SU-DHL-6 (cell line): ENCODE measurements around the gene TMEM167A.

Experiments
- EZH2phosphoT487 ChIP-seq: fragments of 200-600 bp; sonication (generic), shearing (Covaris generic); conservative IDR thresholded peaks from 2 replicates; pipeline ENCODE4 v1.6.1; 2018; ENCODE audit warnings: mild to moderate bottlenecking, antibody characterized with exemption, low read length, moderate library complexity, mixed read lengths
- TF ChIP-seq, protein P1 (sequence below): fragments of 200-600 bp; sonication (generic); IDR thresholded peaks from one replicate; pipeline ENCODE4 v1.5.1; 2017; ENCODE audit warnings: antibody characterized with exemption, mild to moderate bottlenecking, low read length, moderate library complexity; ENCODE audit not compliant: insufficient read depth, poor library complexity, severe bottlenecking

DNA sequence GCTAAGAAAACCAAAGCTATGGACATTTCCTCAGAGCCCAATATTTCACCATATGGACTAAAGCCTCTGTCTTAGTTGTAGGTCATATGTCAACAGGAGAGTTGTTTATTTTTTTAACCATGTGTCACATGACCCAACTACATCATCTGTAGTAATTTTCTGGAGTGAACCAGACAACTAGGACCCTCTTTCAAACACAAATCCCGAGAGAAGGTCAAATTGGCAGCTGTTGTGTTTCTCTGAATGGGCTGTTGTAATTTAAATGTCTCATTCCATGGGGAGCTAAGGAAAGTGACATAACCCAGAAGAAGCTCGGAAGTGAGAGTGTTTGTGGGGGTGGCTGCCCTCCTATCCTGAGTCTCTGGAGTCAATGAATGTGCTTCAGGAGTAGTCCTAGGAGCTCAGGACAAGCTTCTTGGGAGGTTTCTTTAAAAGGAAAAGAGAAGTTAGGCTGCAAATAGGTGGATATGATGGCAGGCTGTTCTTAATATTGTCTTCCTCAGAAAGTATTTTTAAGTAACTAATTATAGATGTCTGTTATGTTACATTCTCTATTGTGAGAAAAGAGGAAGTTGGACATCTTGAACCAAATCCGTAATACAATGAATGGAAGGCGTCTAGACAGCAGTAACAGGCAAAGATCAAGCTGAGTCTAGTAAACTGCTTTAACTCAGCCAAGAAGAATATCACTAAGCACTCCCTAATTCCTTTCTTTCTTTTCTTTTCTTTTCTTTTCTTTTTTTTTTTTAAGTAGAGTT, 50.1 kb downstream of the TMEM167A start:
- TF ChIP-seq, protein P1, sequence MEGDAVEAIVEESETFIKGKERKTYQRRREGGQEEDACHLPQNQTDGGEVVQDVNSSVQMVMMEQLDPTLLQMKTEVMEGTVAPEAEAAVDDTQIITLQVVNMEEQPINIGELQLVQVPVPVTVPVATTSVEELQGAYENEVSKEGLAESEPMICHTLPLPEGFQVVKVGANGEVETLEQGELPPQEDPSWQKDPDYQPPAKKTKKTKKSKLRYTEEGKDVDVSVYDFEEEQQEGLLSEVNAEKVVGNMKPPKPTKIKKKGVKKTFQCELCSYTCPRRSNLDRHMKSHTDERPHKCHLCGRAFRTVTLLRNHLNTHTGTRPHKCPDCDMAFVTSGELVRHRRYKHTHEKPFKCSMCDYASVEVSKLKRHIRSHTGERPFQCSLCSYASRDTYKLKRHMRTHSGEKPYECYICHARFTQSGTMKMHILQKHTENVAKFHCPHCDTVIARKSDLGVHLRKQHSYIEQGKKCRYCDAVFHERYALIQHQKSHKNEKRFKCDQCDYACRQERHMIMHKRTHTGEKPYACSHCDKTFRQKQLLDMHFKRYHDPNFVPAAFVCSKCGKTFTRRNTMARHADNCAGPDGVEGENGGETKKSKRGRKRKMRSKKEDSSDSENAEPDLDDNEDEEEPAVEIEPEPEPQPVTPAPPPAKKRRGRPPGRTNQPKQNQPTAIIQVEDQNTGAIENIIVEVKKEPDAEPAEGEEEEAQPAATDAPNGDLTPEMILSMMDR, result no peak
- no peak for TF ChIP-seq EZH2phosphoT487
